H9 (cell line): Measurements from ENCODE around the gene MTA1. TPM values are rescaled to one million over a fixed set of nuclear protein-coding genes. Genes with fewer than 3 reads are reported as not detected.

Experiments used
- DNase-seq: peaks from one replicate; pipeline ENCODE4 v3.0.0-alpha.2; 2017
- H2AFZ ChIP-seq: one replicate; pipeline ENCODE4 v1.6.1; 2013; ENCODE audit warnings: mild to moderate bottlenecking, low read length, control low read depth, moderate library complexity
- H2AK5ac ChIP-seq: 2 replicates; pipeline ENCODE4 v1.6.1; 2013; ENCODE audit warnings: low read length, control low read depth, mixed read lengths; ENCODE audit not compliant: insufficient read length
- H2BK120ac ChIP-seq: one replicate; pipeline ENCODE4 v1.6.1; 2013; ENCODE audit warnings: low read depth, mild to moderate bottlenecking, low read length, control low read depth, inconsistent platforms; ENCODE audit not compliant: poor library complexity, severe bottlenecking
- H2BK12ac ChIP-seq: 2 replicates; pipeline ENCODE4 v1.6.1; 2013; ENCODE audit warnings: low read length, control low read depth, mixed read lengths, low read depth; ENCODE audit not compliant: insufficient read length
- H2BK15ac ChIP-seq: 2 replicates; pipeline ENCODE4 v1.6.1; 2013; ENCODE audit warnings: low read depth, low read length, control low read depth
- H2BK20ac ChIP-seq: one replicate; pipeline ENCODE4 v1.6.1; 2013; ENCODE audit warnings: low read depth, mild to moderate bottlenecking, low read length, control low read depth, inconsistent platforms; ENCODE audit not compliant: poor library complexity, severe bottlenecking
- H2BK5ac ChIP-seq: 2 replicates; pipeline ENCODE4 v1.6.1; 2013; ENCODE audit warnings: low read length, control low read depth, mixed read lengths; ENCODE audit not compliant: insufficient read length
- H3K14ac ChIP-seq: 2 replicates; pipeline ENCODE4 v1.6.1; 2013; ENCODE audit warnings: low read length, control low read depth; ENCODE audit not compliant: insufficient read depth
- H3K18ac ChIP-seq: 2 replicates; pipeline ENCODE4 v1.6.1; 2013; ENCODE audit warnings: low read depth, mild to moderate bottlenecking, mixed read lengths, low read length, control low read depth; ENCODE audit not compliant: insufficient read length
- H3K23ac ChIP-seq: 2 replicates; pipeline ENCODE4 v1.6.1; 2013; ENCODE audit warnings: low read length, control low read depth, mixed read lengths, low read depth; ENCODE audit not compliant: insufficient read length
- H3K23me2 ChIP-seq: 2 replicates; pipeline ENCODE4 v1.6.1; 2013; ENCODE audit warnings: low read depth, mild to moderate bottlenecking, mixed read lengths, low read length, control low read depth; ENCODE audit not compliant: insufficient read length, poor library complexity, severe bottlenecking
- H3K27ac ChIP-seq: 2 replicates; pipeline ENCODE4 v1.5.1; 2013; ENCODE audit warnings: low read length, control low read depth, mixed read lengths, low read depth; ENCODE audit not compliant: insufficient read length
- H3K27me3 ChIP-seq: 2 replicates; pipeline ENCODE4 v1.6.1; 2013; ENCODE audit warnings: low read length, control low read depth, inconsistent platforms; ENCODE audit not compliant: insufficient read depth
- H3K4ac ChIP-seq: 2 replicates; pipeline ENCODE4 v1.6.1; 2013; ENCODE audit warnings: low read depth, mild to moderate bottlenecking, control low read depth, inconsistent platforms, low read length, moderate library complexity
- H3K4me1 ChIP-seq: 2 replicates; pipeline ENCODE4 v1.6.1; 2013; ENCODE audit warnings: low read length, control low read depth, inconsistent platforms; ENCODE audit not compliant: insufficient read depth
- H3K4me2 ChIP-seq: 2 replicates; pipeline ENCODE4 v1.6.1; 2013; ENCODE audit warnings: low read length, control low read depth, mixed read lengths; ENCODE audit not compliant: insufficient read length, insufficient read depth
- H3K56ac ChIP-seq: 2 replicates; pipeline ENCODE4 v1.6.1; 2013; ENCODE audit warnings: low read depth, mild to moderate bottlenecking, mixed read lengths, low read length, control low read depth; ENCODE audit not compliant: insufficient read length
- H3K79me1 ChIP-seq: 2 replicates; pipeline ENCODE4 v1.6.1; 2013; ENCODE audit warnings: low read depth, mild to moderate bottlenecking, moderate library complexity, low read length, control low read depth, inconsistent platforms; ENCODE audit not compliant: insufficient read depth, poor library complexity, severe bottlenecking
- H3K79me2 ChIP-seq: 2 replicates; pipeline ENCODE4 v1.6.1; 2013; ENCODE audit warnings: low read length, control low read depth, inconsistent platforms; ENCODE audit not compliant: insufficient read depth
- H3K9ac ChIP-seq: 2 replicates; pipeline ENCODE4 v1.6.1; 2013; ENCODE audit warnings: low read length, control low read depth, mixed read lengths; ENCODE audit not compliant: insufficient read length; ENCODE audit errors: extremely low read depth
- H3K9me3 ChIP-seq: one replicate; pipeline ENCODE4 v1.6.1; 2013; ENCODE audit warnings: low read depth, low read length, inconsistent platforms; ENCODE audit not compliant: control insufficient read depth
- H3T11ph ChIP-seq: one replicate; pipeline ENCODE4 v1.6.1; 2013; ENCODE audit warnings: mild to moderate bottlenecking, low read length, control low read depth, inconsistent platforms
- H4K20me1 ChIP-seq: one replicate; pipeline ENCODE4 v1.6.1; 2013; ENCODE audit not compliant: control insufficient read depth, insufficient read length, insufficient read depth
- H4K5ac ChIP-seq: 2 replicates; pipeline ENCODE4 v1.6.1; 2013; ENCODE audit warnings: low read depth, mild to moderate bottlenecking, mixed read lengths, low read length, control low read depth; ENCODE audit not compliant: insufficient read length
- H4K8ac ChIP-seq: replicated peaks from 2 replicates; pipeline ENCODE4 v1.6.1; 2013; ENCODE audit warnings: low read length, control low read depth, mixed read lengths, low read depth; ENCODE audit not compliant: insufficient read length
- H4K91ac ChIP-seq: 2 replicates; pipeline ENCODE4 v1.6.1; 2013; ENCODE audit warnings: low read depth, mild to moderate bottlenecking, moderate library complexity, mixed read lengths, low read length, control low read depth; ENCODE audit not compliant: insufficient read length
- H3K27ac Mint-ChIP-seq, 3 experiments: 2 replicates in 2 of 3; 3 replicates in 1 of 3; pipeline ENCODE4 v1.8.0; 2020 to 2021; ENCODE audit warnings: mixed read lengths in 3 of 3, mild to moderate bottlenecking in 1 of 3, moderate library complexity in 1 of 3
- H3K27me3 Mint-ChIP-seq: 2 replicates; pipeline ENCODE4 v1.8.0; 2021; ENCODE audit warnings: low read depth, mild to moderate bottlenecking, moderate library complexity, mixed read lengths
- H3K36me3 Mint-ChIP-seq, 3 experiments: 2 replicates in 2 of 3; 3 replicates in 1 of 3; pipeline ENCODE4 v1.8.0; 2020 to 2021; ENCODE audit warnings: low read depth in 3 of 3, mixed read lengths in 3 of 3; ENCODE audit not compliant: insufficient read depth in 1 of 3
- H3K4me1 Mint-ChIP-seq, 2 experiments: 2 replicates each; pipeline ENCODE4 v1.8.0; 2020; ENCODE audit warnings: mixed read lengths in 2 of 2
- H3K4me3 Mint-ChIP-seq, 2 experiments: 2 replicates in 1 of 2; 3 replicates in 1 of 2; pipeline ENCODE4 v1.8.0; 2020 to 2021; ENCODE audit warnings: mild to moderate bottlenecking in 2 of 2, mixed read lengths in 2 of 2, moderate library complexity in 1 of 2
- H3K9me3 Mint-ChIP-seq, 2 experiments: 2 replicates in 1 of 2; 3 replicates in 1 of 2; pipeline ENCODE4 v1.8.0; 2020; ENCODE audit warnings: mild to moderate bottlenecking in 2 of 2, mixed read lengths in 2 of 2, moderate library complexity in 1 of 2
- CTCF ChIP-seq: fragments of 200-600 bp; sonication (generic); conservative IDR thresholded peaks from 3 replicates; pipeline ENCODE4 v1.8.0; 2021; ENCODE audit warnings: antibody characterized with exemption, mild to moderate bottlenecking
- WGBS: extraction: QIAGEN DNeasy Blood & Tissue Kit; methylation state at CpG from one replicate; pipeline ENCODE4 v1.1.7; 2013; ENCODE audit warnings: missing lambda C conversion rate, low lambda C conversion rate, mixed read lengths; ENCODE audit not compliant: insufficient read length; ENCODE audit errors: extremely low coverage; 5-methylcytosine and 5-hydroxymethylcytosine counted together
- total RNA-seq: library from RNA; stranded (reverse); gene quantifications from 2 replicates; pipeline ENCODE4 v1.2.1, GENCODE V29; 2021

The MTA1 gene
- total RNA-seq, 1 experiment from 2014 or later, result 230 TPM

- DNase-seq, result no peak
- no peak within 1 kb of the TSS for H4K5ac ChIP-seq
- peak within 1 kb of the TSS; percentile 17 to 75; a peak in 4 of 5 replicates for H3K4me3 Mint-ChIP-seq
Observed at GRCh38 chr14:105486163-105486973, 66.7 kb downstream of the MTA1 start, which contains the start of gene CRIP1. TSS of gene CRIP1 (plus strand) at chr14:105486886. CDS start at chr14:105487260, 374 bp downstream.

More at GRCh38 chr14:105486163-105486973, 66.7 kb downstream of the MTA1 start, which contains the start of gene CRIP1:
- H2BK120ac ChIP-seq, result no peak within 1 kb of the TSS
- no peak within 1 kb of the TSS for H4K8ac ChIP-seq
- no CpG with 5 or more reads among the region's 56 CpGs for WGBS
- Mint-ChIP-seq H3K36me3 (no peaks in the 10 kb centered on the region; a peak in 1 of 7 replicates), H3K27ac (peak within 1 kb of the TSS in 1 of 3 experiments; percentile 65; a peak in 1 of 7 replicates), H3K27me3 (peaks cover 74% of the 10 kb centered on the region), H3K9me3 (no peaks in the 10 kb centered on the region), H3K4me1 (peaks cover 12 to 18% of the 10 kb centered on the region in 2 experiments)
- no peaks in the 10 kb centered on the region for H3K4me1 ChIP-seq
- peak within 1 kb of the TSS; percentile 8; the same call in 1 of the 2 replicates for H3K14ac ChIP-seq
- TF ChIP-seq CTCF, result no peak
- no peak within 1 kb of the TSS for H3K27ac ChIP-seq
- no peaks in the 10 kb centered on the region for H3K79me2 ChIP-seq
- H3K18ac ChIP-seq, result peak within 1 kb of the TSS; percentile 27
- no peak within 1 kb of the TSS for H4K91ac ChIP-seq
- no peak within 1 kb of the TSS for H3T11ph ChIP-seq
- H3K23ac ChIP-seq, result no peak within 1 kb of the TSS
- no peak within 1 kb of the TSS for H2AFZ ChIP-seq
- no peak within 1 kb of the TSS for H2BK20ac ChIP-seq
- peak within 1 kb of the TSS; percentile 15 for H3K4me2 ChIP-seq
- H3K23me2 ChIP-seq, result peaks cover 6% of the 10 kb centered on the region
- no peak within 1 kb of the TSS for H3K56ac ChIP-seq
- H2BK5ac ChIP-seq, result no peak within 1 kb of the TSS
- H3K79me1 ChIP-seq, result no peaks in the 10 kb centered on the region
- peaks cover 26% of the 10 kb centered on the region; the same call in 1 of the 2 replicates for H3K27me3 ChIP-seq
- no peaks in the 10 kb centered on the region for H4K20me1 ChIP-seq
- H2AK5ac ChIP-seq, result no peak within 1 kb of the TSS
- no peak within 1 kb of the TSS for H3K9ac ChIP-seq
- H3K9me3 ChIP-seq, result no peaks in the 10 kb centered on the region
- no peak within 1 kb of the TSS for H3K4ac ChIP-seq
- no peak within 1 kb of the TSS for H2BK15ac ChIP-seq
- no peak within 1 kb of the TSS for H2BK12ac ChIP-seq
